C4-2B (cell line): ENCODE measurements around the gene GPHN.

Experiments used
- H3K27ac ChIP-seq: fragments of 450-650 bp; 2 replicates; pipeline ENCODE4 v1.5.1; 2017
- CTCF ChIP-seq: fragments of 450-650 bp; conservative IDR thresholded peaks from 2 replicates; pipeline ENCODE4 v1.5.1; 2017; ENCODE audit warnings: mild to moderate bottlenecking
- ZFX ChIP-seq: fragments of 450-650 bp; IDR thresholded peaks from 2 replicates; pipeline ENCODE4 v1.6.1; 2017

GPHN gene

DNA sequence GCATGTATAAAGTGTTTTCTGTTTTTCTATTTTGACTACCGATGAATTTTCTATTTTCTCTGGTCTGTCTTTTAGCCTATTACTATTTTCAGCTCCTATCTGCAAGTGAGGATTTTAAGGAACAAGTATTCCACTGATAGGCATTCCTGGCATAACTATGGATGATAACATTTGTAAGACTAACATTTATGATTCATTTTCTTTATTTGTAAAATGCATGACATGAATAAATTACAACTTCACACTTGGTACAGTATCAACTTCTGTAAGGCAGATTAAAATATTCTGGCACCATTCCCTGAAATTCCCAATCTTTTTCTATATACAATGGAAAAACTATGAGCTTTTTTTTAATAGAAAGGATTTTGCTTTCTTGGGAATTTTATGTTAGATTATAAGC lies 560.3 kb downstream of the GPHN start:
- no peak for TF ChIP-seq ZFX
- TF ChIP-seq CTCF = no peak
- no peak overlapping the region for H3K27ac ChIP-seq

DNA sequence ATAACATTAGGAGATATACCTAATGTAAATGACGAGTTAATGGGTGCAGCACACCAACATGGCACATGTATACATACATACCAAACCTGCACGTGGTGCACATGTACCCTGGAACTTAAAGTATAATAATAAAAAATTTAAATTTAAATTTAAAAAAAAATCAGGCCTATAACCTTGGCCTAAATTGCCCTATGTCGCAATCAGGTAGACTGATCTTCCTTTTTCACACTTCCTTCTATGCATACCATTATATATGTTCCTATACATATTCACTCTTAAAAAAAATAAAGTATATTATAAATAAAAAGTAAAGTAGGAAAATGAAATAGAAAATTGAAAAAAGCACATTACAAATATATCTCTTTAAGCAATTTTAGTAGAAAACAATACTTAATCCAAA lies 563.6 kb downstream of the GPHN start:
- TF ChIP-seq ZFX = no peak
- TF ChIP-seq CTCF = no peak
- no peak overlapping the region for H3K27ac ChIP-seq

DNA sequence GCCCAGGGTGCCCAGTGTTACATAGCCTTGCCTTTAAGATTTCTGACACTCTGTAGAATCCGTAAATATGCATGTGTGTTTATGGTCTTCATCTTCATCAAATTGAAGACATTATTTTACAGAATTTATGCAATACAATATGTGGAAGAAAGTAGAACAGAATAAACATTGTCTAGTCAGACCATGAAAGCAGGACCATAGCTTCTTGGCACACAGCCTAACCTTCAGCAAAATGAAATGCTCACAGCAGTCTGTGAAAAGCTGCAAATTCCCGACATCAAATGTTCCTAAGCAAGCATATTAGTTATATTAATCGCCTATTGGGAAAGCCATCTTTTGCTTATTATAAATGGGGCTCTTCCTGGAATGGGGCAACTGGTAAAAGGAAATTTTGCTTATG lies 570.0 kb downstream of the GPHN start:
- H3K27ac ChIP-seq = no peak overlapping the region
- no peak for TF ChIP-seq ZFX

DNA sequence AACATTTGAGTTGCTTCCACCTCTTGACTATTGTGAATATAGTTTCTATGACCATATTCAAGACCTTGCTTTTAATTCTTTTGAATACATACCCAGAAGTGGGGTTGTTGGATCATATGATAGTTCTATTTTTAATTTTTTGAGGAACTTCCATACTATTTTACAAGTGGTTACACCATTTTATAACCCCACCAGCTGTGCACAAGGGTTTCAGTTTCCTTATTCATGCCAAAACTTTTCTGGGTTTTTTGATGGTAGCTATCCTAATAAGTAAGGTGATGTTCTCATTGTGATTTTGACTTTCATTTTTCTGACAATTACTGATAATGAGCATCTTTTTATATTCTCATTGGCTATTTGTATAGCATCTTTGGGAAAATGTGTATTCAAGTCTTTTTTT lies 571.9 kb downstream of the GPHN start:
- TF ChIP-seq ZFX (no peak), CTCF (no peak; the same call in 1 of the 2 replicates)
- no peak overlapping the region for H3K27ac ChIP-seq

- no peak overlapping the region for H3K27ac ChIP-seq
- TF ChIP-seq ZFX (no peak), CTCF (no peak)
Observed at GRCh38 chr14:67108230-67108629, 600.3 kb downstream of the GPHN start.

DNA sequence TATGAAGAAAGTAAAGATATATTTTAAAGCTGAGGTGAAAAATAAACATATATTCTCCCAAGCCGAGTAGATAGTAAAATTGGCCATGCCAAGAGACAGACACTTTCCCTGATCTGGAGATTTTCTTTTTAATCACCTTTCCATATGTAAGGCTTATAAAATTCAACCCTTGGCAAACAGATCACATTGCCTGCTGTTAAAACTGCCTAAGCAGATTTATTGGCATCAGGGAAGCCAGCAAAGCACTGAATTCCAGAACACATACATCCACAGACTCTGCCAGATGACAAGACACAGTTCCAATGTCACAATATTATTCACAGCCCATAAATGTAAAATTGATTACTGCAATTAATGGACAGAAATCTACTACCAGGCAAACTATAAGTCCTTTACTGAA lies 603.1 kb downstream of the GPHN start:
- TF ChIP-seq CTCF (no peak), ZFX (no peak)
- H3K27ac ChIP-seq = no peak overlapping the region

DNA sequence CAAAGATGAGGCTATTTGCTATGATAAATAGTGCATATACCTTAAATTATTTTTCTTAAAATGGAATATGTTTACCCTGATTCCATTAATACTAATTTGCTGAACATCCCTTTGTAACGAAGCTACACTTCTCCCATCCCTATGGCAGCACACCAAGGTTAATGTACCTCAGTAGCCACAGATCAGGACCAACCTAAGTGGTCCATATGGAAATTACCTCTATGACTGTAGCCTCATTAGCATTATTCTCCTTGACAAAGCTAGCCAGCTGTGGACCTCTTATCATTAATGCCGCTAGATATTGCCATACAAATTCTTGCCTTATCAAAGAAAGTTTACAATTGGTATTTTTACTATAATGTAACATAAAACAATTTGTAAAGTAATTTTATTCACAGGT lies 604.4 kb downstream of the GPHN start:
- no peak overlapping the region for H3K27ac ChIP-seq
- TF ChIP-seq CTCF (no peak), ZFX (no peak)

DNA sequence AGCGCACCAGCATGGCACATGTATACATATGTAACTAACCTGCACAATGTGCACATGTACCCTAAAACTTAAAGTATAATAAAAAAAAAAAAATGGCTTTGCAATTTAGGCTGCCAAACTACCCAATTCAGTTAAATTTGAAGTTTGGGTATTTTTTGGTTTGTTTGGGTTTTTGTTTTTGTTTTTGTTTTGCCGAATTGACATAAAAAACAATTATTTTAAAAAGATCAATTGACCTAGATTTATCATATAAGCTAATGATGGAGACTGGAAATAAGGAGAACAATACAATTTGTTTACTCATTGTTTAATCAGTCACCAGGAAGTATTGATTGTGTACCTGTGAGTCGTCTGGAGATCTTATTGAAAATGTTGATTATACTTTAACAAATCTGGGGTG lies 619.2 kb downstream of the GPHN start:
- H3K27ac ChIP-seq = no peak overlapping the region
- TF ChIP-seq CTCF (no peak), ZFX (no peak)
